Thoracic aorta (tissue), 2 donors: ENCODE data around the gene ERP29. TPM values are rescaled to one million over a fixed set of nuclear protein-coding genes. Genes with fewer than 3 reads are reported as not detected.

Source experiments
- ATAC-seq: fragments of 150-250 bp; one replicate; pipeline ENCODE4 v1.8.0; 2017; ENCODE audit warnings: low read depth; ENCODE audit not compliant: insufficient number of reproducible peaks, low FRiP score
- DNase-seq: peaks from one replicate; pipeline ENCODE4 v3.0.0-alpha.2; 2020; ENCODE audit warnings: low spot score
- H3K27ac ChIP-seq, 2 donors: fragments of 200-600 bp; sonication (generic); 1 replicate in 1 of 2; 2 replicates in 1 of 2; pipeline ENCODE4 v1.5.1; 2016; ENCODE audit warnings: mild to moderate bottlenecking in 2 of 2, moderate library complexity in 2 of 2
- H3K27me3 ChIP-seq: fragments of 200-600 bp; sonication (generic); replicated peaks from 2 replicates; pipeline ENCODE4 v1.6.0; 2016; ENCODE audit warnings: mild to moderate bottlenecking; ENCODE audit not compliant: insufficient read depth
- H3K36me3 ChIP-seq: fragments of 200-600 bp; sonication (generic); one replicate; pipeline ENCODE4 v1.5.1; 2016
- H3K4me1 ChIP-seq, 2 donors: fragments of 200-600 bp; sonication (generic); 1 replicate in 1 of 2; 2 replicates in 1 of 2; pipeline versions ENCODE4 v1.5.1 to v1.6.0; 2016; ENCODE audit warnings: low read depth in 2 of 2, mild to moderate bottlenecking in 1 of 2; ENCODE audit not compliant: control insufficient read depth in 1 of 2
- H3K4me3 ChIP-seq: fragments of 200-600 bp; sonication (generic); 2 replicates; pipeline ENCODE4 v1.5.1; 2016; ENCODE audit warnings: mild to moderate bottlenecking
- H3K9me3 ChIP-seq: fragments of 200-600 bp; sonication (generic); 2 replicates; pipeline ENCODE4 v1.5.1; 2016
- CTCF ChIP-seq: fragments of 200-600 bp; sonication (generic); IDR thresholded peaks from one replicate; pipeline ENCODE4 v1.5.1; 2019; ENCODE audit warnings: antibody characterized with exemption
- total RNA-seq, 2 donors: library from RNA; depleted of rRNA; stranded (reverse); fragments of >200 nt; gene quantifications; one replicate each; pipeline versions ENCODE4 v1.1.0 to v1.2.3, GENCODE V29; 2016

ERP29 gene
- total RNA-seq, 2 donors from 2014 or later = 33.1 to 43.6 TPM

GRCh38 chr12:112049351-112049750 is 36.1 kb downstream of the ERP29 start:
- ATAC-seq (no peak), DNase-seq (no peak)
- peaks cover 8 to 18% of the 10 kb centered on the region in 2 donors for H3K4me1 ChIP-seq
- H3K27me3 ChIP-seq = no peaks in the 10 kb centered on the region
- H3K4me3 ChIP-seq = no peak overlapping the region
- peak overlapping the region; percentile 40 to 59 for H3K27ac ChIP-seq
- TF ChIP-seq CTCF = no peak
- no peaks in the 10 kb centered on the region for H3K9me3 ChIP-seq
- H3K36me3 ChIP-seq = peaks cover 36% of the 10 kb centered on the region

- Histone ChIP-seq H3K36me3 (peaks cover 36% of the 10 kb centered on the region), H3K27me3 (no peaks in the 10 kb centered on the region), H3K4me3 (no peak overlapping the region), H3K4me1 (no peaks in the 10 kb centered on the region), H3K9me3 (no peaks in the 10 kb centered on the region), H3K27ac (no peak overlapping the region)
- no peak for DNase-seq
- ATAC-seq = no peak
- no peak for TF ChIP-seq CTCF
Observed at GRCh38 chr12:112061137-112061536, 47.9 kb downstream of the ERP29 start.

- Histone ChIP-seq H3K27me3 (no peaks in the 10 kb centered on the region), H3K36me3 (peaks cover 43% of the 10 kb centered on the region), H3K4me3 (no peak overlapping the region), H3K4me1 (no peaks in the 10 kb centered on the region), H3K9me3 (no peaks in the 10 kb centered on the region), H3K27ac (no peak overlapping the region)
- DNase-seq (no peak), ATAC-seq (no peak)
- TF ChIP-seq CTCF = no peak
Observed at GRCh38 chr12:112063273-112063672, 50.0 kb downstream of the ERP29 start.

- DNase-seq = no peak
- no peak for TF ChIP-seq CTCF
- H3K4me1 ChIP-seq = no peaks in the 10 kb centered on the region
- H3K27ac ChIP-seq = no peak overlapping the region
- no peak overlapping the region for H3K4me3 ChIP-seq
- H3K9me3 ChIP-seq = no peaks in the 10 kb centered on the region
- H3K27me3 ChIP-seq = no peaks in the 10 kb centered on the region
- H3K36me3 ChIP-seq = peaks cover 45% of the 10 kb centered on the region
- ATAC-seq = no peak
Observed at GRCh38 chr12:112066566-112066965, 53.3 kb downstream of the ERP29 start.

Other genes starting within 250 kb of the ERP29 start
- 100 to 1,000 TPM in 1 of 2 donors, 10 to 100 TPM in 1; 99.0 to 135 TPM for gene ALDH2, start 246.5 kb upstream of the ERP29 start, total RNA-seq
- gene MAPKAPK5, start 171.2 kb upstream of the ERP29 start, total RNA-seq = 10 to 100 TPM; 35.7 to 72.2 TPM
- 10 to 100 TPM; 13.5 to 13.9 TPM for gene TMEM116, start 261 bp upstream of the ERP29 start, total RNA-seq
- gene NAA25, start 95.4 kb downstream of the ERP29 start, total RNA-seq = 10 to 100 TPM; 16.4 to 52.1 TPM
- gene TRAFD1, start 112.1 kb downstream of the ERP29 start, total RNA-seq = 10 to 100 TPM; 23.6 to 43.7 TPM